Epithelial cell of prostate (primary cell): ENCODE data around the gene ARGFX.
A peak's percentile ranks its signal among the peaks of the same experiment; 100 is the strongest.
"Not testable (repeated sequence)": the region's sequence is repeated elsewhere in the genome, so short reads cannot be mapped to it uniquely, and the experiment has no call there.

Source experiments
- DNase-seq: peaks from one replicate; pipeline ENCODE4 v3.0.0-alpha.2; 2011; ENCODE audit warnings: low read depth, low spot score
- H3K27ac ChIP-seq: fragments of 450-650 bp; 2 replicates; pipeline ENCODE4 v1.5.1; 2017; ENCODE audit warnings: mild to moderate bottlenecking

Gene ARGFX

DNA sequence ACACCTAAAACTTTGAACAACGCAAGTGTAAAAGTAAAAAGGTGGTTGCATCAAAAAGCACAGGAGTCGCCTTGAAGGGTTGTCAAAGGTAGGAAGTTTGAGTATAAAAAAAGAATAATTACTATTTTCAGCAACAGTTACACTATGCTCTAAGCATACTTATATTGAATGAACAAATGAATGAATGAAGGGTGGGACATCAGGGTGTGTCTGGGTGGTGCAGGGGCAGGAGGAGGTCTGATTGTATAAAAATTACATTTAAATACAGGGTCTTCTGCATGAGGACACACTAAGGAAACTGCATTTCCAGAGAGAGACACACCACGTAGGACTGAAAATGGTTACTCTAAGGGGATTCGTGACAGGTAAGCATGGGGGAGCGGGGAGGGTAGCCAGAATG lies at the start of gene ARGFX:
TSS of gene ARGFX (plus strand) at position 301 of the 400 bp plus-strand sequence. CDS start 2,765 bp downstream, outside the sequence.
- H3K27ac ChIP-seq = no peak within 1 kb of the TSS
- DNase-seq = no peak

DNA sequence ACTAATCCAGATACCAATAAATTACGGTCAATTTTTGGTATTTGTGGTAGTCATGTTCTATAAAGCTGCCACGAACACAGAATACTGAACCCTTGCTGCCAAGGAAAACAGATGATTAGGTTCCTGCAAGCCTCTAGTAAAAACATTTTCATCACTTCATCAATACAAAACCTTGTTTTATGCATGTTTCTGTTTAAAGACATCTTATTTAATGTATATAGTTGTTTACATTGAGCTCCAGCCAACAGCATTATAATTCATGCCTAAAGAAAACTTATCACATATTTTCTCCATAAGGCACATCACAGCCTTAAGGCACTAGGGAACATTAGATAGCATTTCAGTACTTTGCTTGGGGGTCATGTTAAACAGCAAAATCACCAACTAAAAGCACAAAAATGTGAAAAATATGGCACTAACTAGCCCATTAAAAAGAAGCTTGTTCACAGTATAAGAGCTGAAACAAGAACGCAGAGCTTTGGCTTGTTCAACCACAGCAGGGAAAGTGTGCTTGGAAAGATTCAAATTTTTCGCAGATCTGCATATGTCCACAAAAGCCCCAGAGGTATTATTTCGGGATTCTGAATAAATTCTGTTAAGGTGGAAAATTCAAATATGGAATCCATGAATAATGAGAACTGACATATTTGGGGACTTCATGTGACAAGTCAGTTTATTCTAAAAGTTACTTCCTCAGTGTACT lies 49.6 kb upstream of the ARGFX start:
- H3K27ac ChIP-seq = no peak overlapping the region
- no peak for DNase-seq

- no peak for DNase-seq
- no peak overlapping the region for H3K27ac ChIP-seq
Measured at GRCh38 chr3:121520510-121520909, 47.2 kb upstream of the ARGFX start.

- H3K27ac ChIP-seq = no peak overlapping the region
- DNase-seq = no peak
Measured at GRCh38 chr3:121529308-121529707, 38.4 kb upstream of the ARGFX start.

DNA sequence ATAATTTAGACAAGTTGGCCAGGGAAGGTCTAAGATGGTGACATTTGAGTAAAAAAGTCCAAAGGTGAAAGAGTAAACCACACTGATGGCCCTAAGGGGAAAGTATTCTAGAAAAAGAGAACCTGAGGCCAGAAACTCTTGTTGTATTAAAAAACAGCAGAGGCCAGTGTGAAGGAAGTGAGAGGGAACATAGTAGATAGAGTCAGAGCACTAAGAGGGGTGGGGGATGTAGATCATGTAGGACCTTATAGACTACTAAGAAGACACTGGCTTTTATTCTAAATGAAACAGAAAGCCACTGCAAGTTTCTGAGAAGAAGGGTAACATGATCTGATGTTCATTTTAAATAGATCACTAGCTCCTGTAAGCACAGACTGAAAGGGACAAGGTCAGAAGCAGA lies 36.5 kb upstream of the ARGFX start:
- DNase-seq = no peak
- no peak overlapping the region for H3K27ac ChIP-seq

GRCh38 chr3:121542924-121543323 lies 24.8 kb upstream of the ARGFX start:
- H3K27ac ChIP-seq = no peak overlapping the region
- no peak for DNase-seq

GRCh38 chr3:121545049-121545573 lies 22.6 kb upstream of the ARGFX start:
- no peak overlapping the region for H3K27ac ChIP-seq
- no peak for DNase-seq

GRCh38 chr3:121545574-121546455 lies 21.9 kb upstream of the ARGFX start, which contains the start of gene POLQ:
Gene POLQ, minus strand, starts transcription at chr3:121545988. Its CDS starts 111 bp downstream, at chr3:121545877.
- peak; percentile 81 for DNase-seq
- H3K27ac ChIP-seq = peak within 1 kb of the TSS; percentile 76

- no peak overlapping the region for H3K27ac ChIP-seq
- no peak for DNase-seq
Measured at GRCh38 chr3:121552379-121552778, 15.4 kb upstream of the ARGFX start.

DNA sequence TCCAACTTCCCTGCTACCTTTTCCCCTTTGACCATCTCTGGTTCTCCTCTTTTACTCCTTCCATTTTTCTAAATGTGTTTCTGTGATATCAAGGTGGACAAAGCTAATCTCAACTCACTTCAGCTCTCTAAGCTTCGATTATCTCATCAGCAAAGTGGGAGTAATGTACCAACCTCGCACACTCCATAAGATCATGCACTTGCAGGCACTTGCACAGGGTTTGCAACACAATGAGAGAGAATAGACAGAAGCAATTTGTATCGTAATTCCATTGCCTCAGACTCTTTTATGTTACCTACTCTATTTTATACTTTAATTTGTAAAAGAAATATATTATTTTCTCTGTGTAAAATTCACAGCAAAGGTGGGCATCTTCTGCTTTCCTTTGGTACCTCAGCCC lies 15.0 kb upstream of the ARGFX start:
- H3K27ac ChIP-seq = no peak overlapping the region
- no peak for DNase-seq

GRCh38 chr3:121557426-121557934 lies 10.3 kb upstream of the ARGFX start:
- DNase-seq = no peak
- no peak overlapping the region for H3K27ac ChIP-seq

- no peak overlapping the region for H3K27ac ChIP-seq
- no peak for DNase-seq
Measured at GRCh38 chr3:121562148-121562547, 5.6 kb upstream of the ARGFX start.

DNA sequence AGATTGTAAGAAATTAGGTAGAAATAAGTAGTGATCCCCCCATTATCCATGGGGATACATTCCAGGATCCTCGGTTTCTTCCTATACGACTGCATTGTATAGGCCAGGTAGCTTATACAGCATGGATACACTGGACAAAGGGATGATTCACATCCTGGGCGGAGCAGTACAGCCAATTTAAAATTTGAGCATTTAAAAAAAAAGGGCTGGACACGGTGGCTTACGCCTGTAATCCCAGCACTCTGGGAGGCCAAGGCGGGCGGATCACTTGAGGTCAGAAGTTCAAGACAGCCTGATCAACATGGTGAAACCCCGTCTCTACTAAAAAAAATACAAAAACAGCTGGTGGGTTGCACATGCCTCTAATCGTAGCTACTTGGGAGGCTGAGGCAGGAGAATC lies 976 bp upstream of the ARGFX start:
- DNase-seq = no peak
- H3K27ac ChIP-seq = no peak overlapping the region

DNA sequence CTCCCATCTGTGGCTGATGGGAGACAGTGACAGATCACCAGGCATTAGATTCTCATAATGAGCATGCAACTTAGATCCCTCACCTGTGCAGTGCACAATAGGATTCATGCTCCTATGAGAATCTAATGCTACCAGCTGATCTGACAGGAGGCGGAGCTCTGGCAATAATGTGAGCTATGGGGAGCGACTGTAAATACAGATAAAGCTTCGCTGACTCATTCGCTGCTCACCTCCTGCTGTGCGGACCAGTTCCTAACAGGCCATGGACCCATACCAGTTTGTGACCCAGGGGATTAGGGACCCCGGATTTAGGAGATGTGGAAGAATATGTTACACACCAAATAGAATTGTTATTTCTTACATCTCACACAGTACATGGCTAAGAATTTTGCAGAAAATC lies 6.7 kb downstream of the ARGFX start:
- DNase-seq = peak; percentile 40

DNA sequence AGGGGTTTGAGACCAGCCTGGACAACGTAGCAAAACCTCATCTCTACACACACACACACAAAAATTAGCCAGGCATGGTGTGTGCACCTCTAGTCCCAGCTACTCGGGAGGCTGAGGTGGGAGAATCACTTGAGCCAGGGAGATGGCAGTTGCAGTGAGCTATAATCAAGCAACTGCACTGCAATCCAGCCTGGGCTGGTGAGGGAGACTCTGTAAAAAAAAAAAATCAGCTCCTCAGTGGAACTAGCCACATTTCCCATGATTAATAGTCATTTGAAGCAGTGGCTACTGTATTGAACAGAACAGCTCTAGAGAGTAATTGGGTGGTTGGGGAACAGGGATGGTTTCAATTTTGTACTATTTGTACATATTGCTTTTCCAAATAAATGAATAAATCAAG lies 13.9 kb downstream of the ARGFX start:
- no peak overlapping the region for H3K27ac ChIP-seq
- no peak for DNase-seq

More for the DNA sequence above, 6.7 kb downstream of the ARGFX start:
- H3K27ac ChIP-seq = no peak overlapping the region

- DNase-seq = no peak
- no peak overlapping the region for H3K27ac ChIP-seq
Measured at GRCh38 chr3:121584418-121584817, 16.7 kb downstream of the ARGFX start.

DNA sequence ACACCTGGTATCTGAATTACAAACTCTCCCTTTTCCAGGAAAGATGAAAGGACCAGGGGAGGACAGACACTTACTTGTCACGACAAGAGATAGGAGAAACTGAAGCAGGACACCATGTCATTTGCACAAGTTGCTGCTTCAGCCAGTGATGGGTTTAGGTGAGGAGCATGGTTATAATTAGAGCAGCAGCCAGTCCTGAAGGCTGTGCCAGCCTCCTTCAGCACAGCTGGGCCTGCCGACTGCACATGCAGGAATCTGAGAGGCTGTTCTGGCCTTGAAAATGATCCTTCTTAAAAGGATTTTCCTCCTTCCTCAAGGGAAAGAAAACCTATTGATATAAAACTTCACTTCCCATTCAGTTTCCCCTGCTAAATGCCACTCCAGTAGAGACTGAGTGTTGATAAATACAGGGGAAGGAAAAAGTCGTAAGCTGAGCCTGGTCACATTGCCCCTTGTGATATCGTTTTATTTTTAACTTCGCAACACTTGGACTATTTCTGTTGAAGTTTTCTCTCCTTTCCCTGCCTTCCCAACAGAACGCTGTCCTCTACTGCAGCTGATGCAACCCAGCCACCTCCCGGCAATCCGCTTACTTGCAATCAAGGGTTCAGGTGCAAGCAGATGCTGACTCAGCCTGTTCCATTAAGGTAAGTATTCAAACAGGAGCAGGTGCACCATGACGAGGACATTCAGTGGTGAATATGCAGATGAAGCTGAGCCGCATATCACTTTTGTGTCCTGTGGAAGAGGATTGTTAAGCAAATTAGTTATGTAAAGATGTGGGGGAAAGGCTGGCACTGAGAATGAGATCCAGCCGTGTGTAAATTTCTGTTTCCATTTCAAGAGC lies 25.3 kb downstream of the ARGFX start, which contains the start of gene FBXO40:
TSS of gene FBXO40 (plus strand) at position 524 of the 847 bp plus-strand sequence. CDS start 27,197 bp downstream, outside the sequence.
- no peak for DNase-seq
- no peak within 1 kb of the TSS for H3K27ac ChIP-seq

DNA sequence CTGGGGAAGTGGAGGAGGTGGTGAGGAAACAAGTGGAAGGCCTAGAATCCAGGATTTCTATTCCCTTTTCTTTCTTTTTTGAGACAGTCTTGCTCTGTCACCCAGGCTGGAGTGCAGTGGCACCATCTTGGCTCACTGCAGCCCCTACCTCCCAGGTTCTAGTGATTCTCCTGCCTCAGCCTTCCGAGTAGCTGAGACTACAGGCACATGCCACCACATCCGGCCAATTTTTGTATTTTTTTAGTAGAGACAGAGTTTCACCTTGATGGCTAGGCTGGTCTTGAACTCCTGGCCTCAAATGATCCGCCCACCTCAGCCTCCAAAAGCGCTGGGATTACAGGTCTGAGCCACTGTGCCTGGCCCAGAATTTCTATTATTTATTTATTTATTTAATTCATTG lies 26.1 kb downstream of the ARGFX start:
- not testable (repeated sequence) for DNase-seq, H3K27ac ChIP-seq

GRCh38 chr3:121594850-121595249 lies 27.1 kb downstream of the ARGFX start:
- no peak for DNase-seq
- no peak overlapping the region for H3K27ac ChIP-seq
